Tibial artery (tissue), 4 donors: Measurements from ENCODE around the gene ATXN10.
"Not testable (repeated sequence)": the region's sequence is repeated elsewhere in the genome, so short reads cannot be mapped to it uniquely, and the experiment has no call there.

Experiments
- DNase-seq, 2 donors: peaks; one replicate each; pipeline ENCODE4 v3.0.0-alpha.2; 2019
- H3K27ac ChIP-seq, 2 donors: fragments of 200-600 bp; sonication (generic) in 1 of 2; 1 replicate in 1 of 2; 2 replicates in 1 of 2; pipeline ENCODE4 v1.5.1; 2018 to 2019; ENCODE audit warnings: mild to moderate bottlenecking in 1 of 2
- H3K27me3 ChIP-seq, 2 donors: fragments of 200-600 bp; sonication (generic) in 1 of 2; one replicate each; pipeline versions ENCODE4 v1.5.1 to v1.6.0; 2016 to 2019
- H3K36me3 ChIP-seq, 3 donors: fragments of 200-600 bp; sonication (generic) in 2 of 3; one replicate each; pipeline ENCODE4 v1.5.1; 2016 to 2019; ENCODE audit warnings: mild to moderate bottlenecking in 2 of 3
- H3K4me1 ChIP-seq, 4 donors: fragments of 200-600 bp; sonication (generic) in 2 of 4; 1 replicate in 3 of 4; 2 replicates in 1 of 4; pipeline ENCODE4 v1.5.1; 2016 to 2019
- H3K4me3 ChIP-seq, 2 donors: fragments of 200-600 bp; sonication (generic) in 1 of 2; 1 replicate in 1 of 2; 2 replicates in 1 of 2; pipeline ENCODE4 v1.5.1; 2018 to 2019; ENCODE audit warnings: mild to moderate bottlenecking in 2 of 2
- H3K9me3 ChIP-seq, 3 donors: fragments of 200-600 bp; sonication (generic) in 1 of 3; one replicate each; pipeline ENCODE4 v1.5.1; 2016 to 2019
- intact Hi-C: fragments of 100-400 bp; cut with DNase I; formaldehyde crosslinking; loops from one replicate; pipeline ENCODE4 v1.15.0; 2023; ENCODE audit warnings: low total_unique reads
- TF ChIP-seq, protein P1 (sequence below), 2 experiments: fragments of 200-600 bp in 1 of 2; fragments of 450-650 bp in 1 of 2; IDR thresholded peaks; one replicate each; pipeline ENCODE4 v1.5.1; 2017 to 2019; ENCODE audit warnings: antibody characterized with exemption in 2 of 2, mild to moderate bottlenecking in 1 of 2, moderate library complexity in 1 of 2

The ATXN10 gene, protein sequence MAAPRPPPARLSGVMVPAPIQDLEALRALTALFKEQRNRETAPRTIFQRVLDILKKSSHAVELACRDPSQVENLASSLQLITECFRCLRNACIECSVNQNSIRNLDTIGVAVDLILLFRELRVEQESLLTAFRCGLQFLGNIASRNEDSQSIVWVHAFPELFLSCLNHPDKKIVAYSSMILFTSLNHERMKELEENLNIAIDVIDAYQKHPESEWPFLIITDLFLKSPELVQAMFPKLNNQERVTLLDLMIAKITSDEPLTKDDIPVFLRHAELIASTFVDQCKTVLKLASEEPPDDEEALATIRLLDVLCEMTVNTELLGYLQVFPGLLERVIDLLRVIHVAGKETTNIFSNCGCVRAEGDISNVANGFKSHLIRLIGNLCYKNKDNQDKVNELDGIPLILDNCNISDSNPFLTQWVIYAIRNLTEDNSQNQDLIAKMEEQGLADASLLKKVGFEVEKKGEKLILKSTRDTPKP

DNA sequence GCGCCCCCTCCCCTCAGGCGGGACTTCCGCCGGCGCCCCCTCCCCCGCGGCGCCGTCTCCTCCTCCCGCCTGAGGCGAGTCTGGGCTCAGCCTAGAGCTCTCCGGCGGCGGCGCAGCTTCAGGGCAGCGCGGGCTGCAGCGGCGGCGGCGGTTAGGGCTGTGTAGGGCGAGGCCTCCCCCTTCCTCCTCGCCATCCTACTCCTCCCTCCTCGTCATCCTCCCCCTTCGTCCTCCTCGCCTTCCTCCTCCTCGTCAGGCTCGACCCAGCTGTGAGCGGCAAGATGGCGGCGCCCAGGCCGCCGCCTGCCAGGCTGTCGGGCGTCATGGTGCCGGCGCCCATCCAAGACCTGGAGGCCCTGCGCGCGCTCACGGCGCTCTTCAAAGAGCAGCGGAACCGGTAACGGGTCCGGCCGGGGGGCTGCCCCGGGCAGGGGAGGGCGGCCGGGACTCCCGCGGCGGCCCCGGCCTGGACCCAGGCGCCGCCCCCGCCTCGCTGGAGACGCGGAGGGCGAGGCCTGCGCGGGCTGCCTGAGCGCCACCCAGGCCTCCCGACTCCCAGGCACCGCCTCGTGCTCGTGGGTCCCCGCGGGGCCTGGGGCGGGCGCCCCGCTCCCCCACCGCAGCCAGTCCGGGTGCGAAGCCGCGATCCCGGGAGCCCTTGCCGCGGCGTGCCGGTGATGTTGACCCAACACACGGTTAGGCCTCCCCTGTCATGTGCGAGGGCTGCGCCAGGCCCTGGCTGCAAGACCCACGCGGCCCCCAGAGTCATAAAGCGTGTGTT lies at the start of gene ATXN10:
Gene ATXN10 (plus strand): TSS at position 52 of the 781 bp plus-strand sequence. CDS start 230 bp downstream, at position 282.
- intact Hi-C loops = no loop called here

DNA sequence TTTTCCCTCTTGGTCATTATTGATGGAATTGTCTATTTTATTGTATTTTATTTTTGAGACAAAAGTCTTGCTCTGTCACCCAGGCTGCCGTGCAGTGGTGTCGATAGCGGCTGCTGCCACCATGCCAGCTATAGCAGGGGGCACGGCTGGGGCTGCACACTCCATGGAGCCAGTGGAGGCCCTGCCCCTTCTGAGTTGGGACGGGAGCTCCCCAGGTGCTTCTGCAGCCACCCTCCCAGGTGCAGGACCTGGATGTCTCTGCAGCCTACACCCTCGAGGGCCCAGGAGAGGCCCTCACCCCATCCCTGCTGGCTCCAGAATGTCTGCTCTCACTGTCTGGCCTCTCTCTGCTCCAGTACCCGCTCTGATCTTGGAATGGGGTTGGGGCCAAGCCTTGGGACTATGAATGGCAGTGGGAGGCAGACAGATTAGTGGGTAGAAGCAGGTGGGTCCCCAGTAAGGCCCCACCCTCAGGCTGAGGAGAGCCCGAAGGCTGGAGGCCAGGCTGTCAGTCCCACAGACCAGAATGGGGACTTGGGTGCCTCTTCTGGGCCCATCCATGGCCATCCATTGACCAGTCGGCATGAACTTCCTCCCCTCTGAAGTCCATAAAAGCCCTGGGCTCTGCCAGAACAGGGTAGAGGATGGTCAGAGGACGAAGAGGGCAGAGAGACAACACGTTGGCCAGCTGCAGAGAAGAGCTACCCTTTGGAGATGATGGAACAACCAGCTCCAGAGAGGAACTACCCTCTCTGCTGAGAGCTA lies 49.6 kb upstream of the ATXN10 start:
- intact Hi-C loops = no loop called here
- Histone ChIP-seq H3K4me1 (no peaks in the 10 kb centered on the region), H3K36me3 (no peaks in the 10 kb centered on the region)

More for the DNA sequence above, at the start of gene ATXN10:
- no peaks in the 10 kb centered on the region for H3K9me3 ChIP-seq
- TF ChIP-seq, protein P1, sequence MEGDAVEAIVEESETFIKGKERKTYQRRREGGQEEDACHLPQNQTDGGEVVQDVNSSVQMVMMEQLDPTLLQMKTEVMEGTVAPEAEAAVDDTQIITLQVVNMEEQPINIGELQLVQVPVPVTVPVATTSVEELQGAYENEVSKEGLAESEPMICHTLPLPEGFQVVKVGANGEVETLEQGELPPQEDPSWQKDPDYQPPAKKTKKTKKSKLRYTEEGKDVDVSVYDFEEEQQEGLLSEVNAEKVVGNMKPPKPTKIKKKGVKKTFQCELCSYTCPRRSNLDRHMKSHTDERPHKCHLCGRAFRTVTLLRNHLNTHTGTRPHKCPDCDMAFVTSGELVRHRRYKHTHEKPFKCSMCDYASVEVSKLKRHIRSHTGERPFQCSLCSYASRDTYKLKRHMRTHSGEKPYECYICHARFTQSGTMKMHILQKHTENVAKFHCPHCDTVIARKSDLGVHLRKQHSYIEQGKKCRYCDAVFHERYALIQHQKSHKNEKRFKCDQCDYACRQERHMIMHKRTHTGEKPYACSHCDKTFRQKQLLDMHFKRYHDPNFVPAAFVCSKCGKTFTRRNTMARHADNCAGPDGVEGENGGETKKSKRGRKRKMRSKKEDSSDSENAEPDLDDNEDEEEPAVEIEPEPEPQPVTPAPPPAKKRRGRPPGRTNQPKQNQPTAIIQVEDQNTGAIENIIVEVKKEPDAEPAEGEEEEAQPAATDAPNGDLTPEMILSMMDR (IDR thresholded peaks at IDR 0.05) = no peak
- peak; percentile 61 to 76 for DNase-seq
- H3K4me3 ChIP-seq = peak within 1 kb of the TSS; percentile 80
- H3K27me3 ChIP-seq = no peaks in the 10 kb centered on the region
- peaks cover 0 to 43% (median 26%) of the 10 kb centered on the region in 4 donors for H3K4me1 ChIP-seq
- peak within 1 kb of the TSS; percentile 81 to 87 for H3K27ac ChIP-seq
- no peaks in the 10 kb centered on the region for H3K36me3 ChIP-seq

DNA sequence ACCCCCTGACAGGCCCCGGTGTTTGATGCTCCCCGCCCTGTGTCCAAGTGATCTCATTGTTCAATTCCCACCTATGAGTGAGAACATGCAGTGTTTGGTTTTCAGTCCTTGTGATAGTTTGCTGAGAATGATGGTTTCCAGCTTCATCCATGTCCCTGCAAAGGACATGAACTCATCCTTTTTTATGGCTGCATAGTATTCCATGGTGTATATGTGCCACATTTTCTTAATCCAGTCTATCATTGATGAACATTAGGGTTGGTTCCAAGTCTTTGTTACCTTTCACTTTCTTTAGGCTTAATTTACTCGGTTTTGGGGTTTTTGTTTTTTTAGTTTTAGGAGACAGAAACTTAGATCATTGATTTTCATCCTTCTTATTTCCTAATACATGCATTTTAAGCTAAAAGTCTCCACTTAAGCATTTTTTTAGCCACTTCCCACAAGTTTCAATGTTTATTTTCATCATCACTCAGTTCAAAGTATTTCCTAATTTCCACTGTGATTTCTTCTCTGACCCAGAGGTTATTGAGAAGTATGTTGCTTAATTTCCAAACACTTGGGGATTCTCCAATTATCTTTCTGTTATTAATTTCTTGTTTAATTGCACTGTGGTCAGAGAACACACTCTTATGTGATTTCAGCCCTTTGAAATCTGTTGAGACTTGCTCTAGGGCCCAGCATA lies 48.0 kb upstream of the ATXN10 start:
- DNase-seq, intact Hi-C loops, H3K27ac ChIP-seq, H3K9me3 ChIP-seq, H3K4me3 ChIP-seq, H3K36me3 ChIP-seq, H3K4me1 ChIP-seq: not testable (repeated sequence)
- peaks cover 0 to 21% of the 10 kb centered on the region in 2 donors for H3K27me3 ChIP-seq

More for the DNA sequence above, 49.6 kb upstream of the ATXN10 start:
- no peak for DNase-seq
- TF ChIP-seq, protein P1 (IDR thresholded peaks at IDR 0.05) = no peak
- Histone ChIP-seq H3K4me3 (no peak overlapping the region), H3K9me3 (no peaks in the 10 kb centered on the region), H3K27me3 (peaks cover 0 to 11% of the 10 kb centered on the region in 2 donors), H3K27ac (no peak overlapping the region)

DNA sequence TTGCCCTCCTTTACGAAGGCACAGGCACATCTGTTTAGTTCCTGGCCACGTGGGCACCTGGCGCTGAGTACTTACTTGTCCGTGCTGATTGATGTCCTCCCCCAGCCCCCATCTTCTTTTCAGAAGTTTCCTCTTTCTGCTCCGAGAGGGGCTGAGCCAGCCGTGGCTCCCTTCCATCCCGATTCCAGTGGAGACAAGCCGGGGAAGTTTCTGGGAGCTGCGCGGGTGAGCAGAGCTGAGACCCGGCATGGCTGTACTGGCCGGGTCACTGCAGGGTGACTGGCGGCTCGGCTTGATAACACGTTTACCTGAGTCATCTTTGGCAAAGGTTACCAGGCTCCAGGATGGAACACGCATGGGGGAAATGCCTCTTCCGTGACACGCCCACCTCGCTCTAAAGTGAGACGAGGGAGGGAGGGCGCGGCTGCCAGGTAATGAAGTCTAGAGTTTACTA lies 45.4 kb upstream of the ATXN10 start:
- intact Hi-C loops = no loop called here
- H3K27me3 ChIP-seq = peaks cover 0 to 46% of the 10 kb centered on the region in 2 donors
- H3K36me3 ChIP-seq = no peaks in the 10 kb centered on the region
- H3K4me1 ChIP-seq = no peaks in the 10 kb centered on the region
- no peak overlapping the region for H3K27ac ChIP-seq
- no peak overlapping the region for H3K4me3 ChIP-seq
- TF ChIP-seq, protein P1 (IDR thresholded peaks at IDR 0.05) = no peak
- DNase-seq = no peak
- no peaks in the 10 kb centered on the region for H3K9me3 ChIP-seq

DNA sequence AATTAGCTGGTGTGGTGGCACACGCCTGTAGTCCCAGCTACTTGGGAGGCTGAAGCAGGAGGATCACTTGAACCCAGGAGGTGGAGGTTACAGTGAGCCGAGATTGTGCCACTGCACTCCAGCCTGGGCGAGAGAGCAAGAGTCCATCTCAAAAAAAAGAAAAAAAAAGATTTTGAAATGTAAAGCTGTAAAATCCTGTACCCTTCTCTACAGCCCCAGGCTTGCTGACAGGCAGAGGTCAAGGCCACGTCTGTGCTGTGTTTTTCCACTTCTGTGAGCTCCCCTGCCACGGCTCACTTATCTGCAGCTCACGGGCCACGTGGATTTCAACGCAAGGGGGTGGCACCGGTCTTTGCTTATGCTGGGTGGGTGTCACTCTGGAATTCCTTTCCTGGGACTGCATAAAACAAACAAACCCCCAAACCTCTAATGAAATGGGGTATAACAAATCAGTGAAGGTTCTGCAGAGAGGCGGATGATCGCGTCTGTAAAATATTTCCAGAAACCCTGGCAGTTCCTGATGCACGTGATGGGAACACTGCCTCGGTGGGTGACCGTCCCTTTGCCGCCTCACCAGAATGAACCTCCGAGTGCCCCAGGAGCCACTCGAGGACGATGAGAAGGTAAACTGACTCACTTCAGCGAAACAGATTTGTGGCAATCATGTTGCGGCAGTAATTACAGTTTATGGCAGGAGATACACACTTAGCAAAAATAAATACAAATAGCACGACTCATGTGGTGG lies 44.0 kb upstream of the ATXN10 start:
- TF ChIP-seq, protein P1 (IDR thresholded peaks at IDR 0.05) = no peak
- intact Hi-C loops = no loop called here
- Histone ChIP-seq H3K4me1 (no peaks in the 10 kb centered on the region), H3K36me3 (no peaks in the 10 kb centered on the region), H3K9me3 (no peaks in the 10 kb centered on the region), H3K27ac (no peak overlapping the region), H3K4me3 (no peak overlapping the region), H3K27me3 (peaks cover 0 to 60% of the 10 kb centered on the region in 2 donors)
- DNase-seq = no peak
